ENCODE measurements around the gene MYO6.
"Not testable (repeated sequence)": the region's sequence is repeated elsewhere in the genome, so short reads cannot be mapped to it uniquely, and the experiment has no call there.

MYO6 gene

DNA sequence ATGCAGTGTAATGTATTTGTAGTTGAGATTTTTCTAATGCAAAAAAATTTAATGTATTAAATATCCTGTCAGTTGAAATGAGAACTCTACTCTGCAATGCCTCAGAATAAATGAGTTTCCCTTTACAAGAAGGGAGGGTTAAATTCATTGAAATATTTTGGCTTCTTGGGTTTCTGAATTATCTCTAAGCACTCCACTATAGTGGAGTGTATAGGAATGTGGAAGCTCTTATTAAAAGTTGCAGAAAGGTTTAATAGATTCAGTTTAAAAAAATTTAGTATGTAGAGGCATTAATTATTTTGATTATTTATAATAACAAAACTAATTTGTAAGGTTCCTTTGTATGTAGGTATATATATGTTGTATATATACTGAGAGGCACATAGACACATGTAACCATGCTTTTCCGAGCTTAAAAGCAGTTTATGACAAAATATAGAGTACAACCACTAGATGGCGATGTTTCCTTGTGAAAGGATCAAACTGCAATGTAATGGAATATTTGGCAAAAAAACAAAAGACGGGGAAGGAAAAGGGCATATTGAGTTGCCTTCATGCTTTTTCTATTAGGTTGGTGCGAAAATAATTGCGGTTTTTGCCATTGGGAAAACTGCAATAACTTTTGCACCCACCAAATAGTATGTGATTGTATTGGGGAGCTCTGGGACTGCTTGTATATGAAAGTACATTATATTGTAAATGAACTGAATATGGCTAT lies 144.2 kb downstream of the MYO6 start:
- no peak for DNase-seq (ENCODE audit: low read depth)

DNA sequence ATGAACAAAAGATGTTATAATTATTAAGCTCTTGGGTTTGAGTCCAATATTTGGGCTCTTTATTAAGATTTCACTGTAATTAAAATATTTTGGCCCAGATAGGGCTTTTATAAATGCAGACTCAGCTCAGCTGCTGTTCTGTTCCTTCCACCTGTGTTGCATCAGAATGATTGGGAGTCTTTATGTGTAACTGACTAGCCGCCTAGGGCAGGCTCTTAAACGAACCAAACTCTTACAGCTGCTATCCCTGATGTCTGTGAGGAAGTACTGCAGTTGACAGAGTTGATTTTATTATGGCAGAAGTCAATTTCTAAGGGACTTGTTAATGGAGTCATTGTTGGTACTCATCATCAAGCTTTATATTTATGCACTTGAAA lies 144.7 kb downstream of the MYO6 start:
- DNase-seq (ENCODE audit: low read depth) = no peak

DNA sequence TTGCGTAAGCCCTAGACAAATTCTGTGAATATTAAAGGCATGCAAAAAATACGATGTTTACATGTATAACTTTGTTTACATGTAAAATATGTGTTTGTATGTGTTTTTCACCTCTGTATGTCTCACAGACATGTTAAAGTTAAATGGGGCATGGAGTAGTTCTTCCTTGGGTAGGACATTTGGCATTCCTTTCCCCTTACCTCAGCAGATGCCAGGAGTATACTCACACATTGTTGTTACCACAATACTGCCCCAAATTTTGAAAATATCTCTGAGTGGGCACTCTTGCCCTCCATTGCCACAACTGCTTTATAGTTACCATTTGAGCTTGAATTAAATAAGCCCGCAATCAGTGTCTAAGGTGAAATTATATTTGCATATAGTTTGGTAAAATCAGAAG lies 147.5 kb downstream of the MYO6 start:
- DNase-seq (ENCODE audit: low read depth) = no peak

DNA sequence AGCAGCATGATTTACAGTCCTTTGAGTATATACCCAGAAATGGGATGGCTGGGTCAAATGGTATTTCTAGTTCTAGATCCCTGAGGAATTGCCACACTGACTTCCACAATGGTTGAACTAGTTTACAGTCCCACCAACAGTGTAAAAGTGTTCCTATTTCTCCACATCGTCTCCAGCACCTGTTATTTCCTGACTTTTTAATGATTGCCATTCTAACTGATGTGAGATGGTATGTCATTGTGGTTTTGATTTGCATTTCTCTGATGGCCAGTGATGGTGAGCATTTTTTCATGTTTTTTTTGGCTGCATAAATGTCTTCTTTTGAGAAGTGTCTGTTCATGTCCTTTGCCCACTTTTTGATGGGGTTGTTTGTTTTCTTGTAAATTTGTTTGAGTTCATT lies 151.2 kb downstream of the MYO6 start:
- DNase-seq (ENCODE audit: low read depth) = not testable (repeated sequence)

DNA sequence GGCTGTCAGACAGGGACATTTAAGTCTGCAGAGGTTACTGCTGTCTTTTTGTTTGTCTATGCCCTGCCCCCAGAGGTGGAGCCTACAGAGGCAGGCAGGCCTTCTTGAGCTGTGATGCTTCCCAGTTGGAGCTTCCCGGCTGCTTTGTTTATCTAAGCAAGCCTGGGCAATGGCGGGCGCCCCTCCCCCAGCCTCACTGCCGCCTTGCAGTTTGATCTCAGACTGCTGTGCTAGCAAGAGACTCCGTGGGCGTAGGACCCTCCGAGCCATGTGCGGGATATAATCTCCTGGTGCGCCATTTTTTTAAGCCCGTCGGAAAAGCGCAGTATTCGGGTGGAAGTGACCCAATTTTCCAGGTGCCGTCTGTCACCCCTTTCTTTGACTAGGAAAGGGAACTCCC lies 156.1 kb downstream of the MYO6 start:
- DNase-seq (ENCODE audit: low read depth) = not testable (repeated sequence)

DNA sequence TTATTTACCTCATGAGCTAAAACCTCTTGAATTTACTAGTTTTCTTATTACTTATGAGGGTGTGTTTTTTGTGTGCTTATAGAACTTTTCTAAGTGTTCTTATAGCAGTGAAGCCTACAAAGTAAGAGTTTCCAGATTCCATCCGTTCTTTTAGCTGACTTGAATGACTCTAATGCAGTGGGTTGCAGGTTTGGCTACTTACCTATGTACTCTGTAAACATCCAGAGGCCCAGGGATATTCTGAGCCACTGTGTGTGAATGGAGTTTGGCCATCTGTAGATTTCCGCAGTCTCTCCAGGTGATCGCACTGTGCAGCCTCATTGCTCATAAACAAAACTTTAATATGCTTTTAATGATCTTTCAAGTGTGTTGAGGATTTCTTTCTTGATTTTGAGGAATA lies 157.8 kb downstream of the MYO6 start:
- no peak for DNase-seq (ENCODE audit: low read depth)

DNA sequence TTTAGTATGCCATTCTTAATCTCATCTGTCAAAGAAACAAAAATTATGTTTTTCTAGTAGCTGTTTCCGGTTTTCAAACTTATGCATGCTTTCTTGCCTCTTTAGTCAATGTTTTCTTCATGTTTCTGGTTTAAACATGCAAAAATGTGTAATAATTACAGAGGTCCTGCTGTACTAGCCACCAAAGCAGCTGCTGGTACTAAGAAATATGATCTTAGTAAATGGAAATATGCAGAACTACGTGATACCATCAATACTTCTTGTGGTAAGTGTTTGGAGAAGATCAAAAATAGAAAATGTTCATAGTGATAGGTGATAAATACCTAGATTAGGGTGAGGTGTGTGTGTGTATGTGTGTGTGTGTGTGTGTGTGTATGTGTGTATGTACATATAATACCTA lies 158.4 kb downstream of the MYO6 start:
- no peak for DNase-seq (ENCODE audit: low read depth)

DNA sequence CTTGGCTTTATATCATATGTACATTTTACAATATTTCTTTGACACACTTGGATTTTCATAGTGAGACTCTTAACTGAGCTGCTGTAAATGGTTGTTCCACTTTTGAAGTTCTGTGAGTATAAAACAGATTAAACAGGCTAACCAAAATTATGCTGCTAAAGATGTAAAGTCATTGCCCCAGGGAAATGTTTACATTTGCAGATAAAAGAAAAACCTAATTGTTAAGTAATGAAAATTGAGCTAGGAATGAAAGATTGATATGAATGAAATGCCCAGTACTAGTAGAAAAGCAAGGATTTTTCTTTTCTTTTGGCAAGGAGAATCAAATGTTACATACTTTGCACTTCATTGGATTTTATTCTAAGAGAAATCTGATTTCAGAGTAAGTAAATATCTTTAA lies 164.0 kb downstream of the MYO6 start:
- no peak for DNase-seq (ENCODE audit: low read depth)

DNA sequence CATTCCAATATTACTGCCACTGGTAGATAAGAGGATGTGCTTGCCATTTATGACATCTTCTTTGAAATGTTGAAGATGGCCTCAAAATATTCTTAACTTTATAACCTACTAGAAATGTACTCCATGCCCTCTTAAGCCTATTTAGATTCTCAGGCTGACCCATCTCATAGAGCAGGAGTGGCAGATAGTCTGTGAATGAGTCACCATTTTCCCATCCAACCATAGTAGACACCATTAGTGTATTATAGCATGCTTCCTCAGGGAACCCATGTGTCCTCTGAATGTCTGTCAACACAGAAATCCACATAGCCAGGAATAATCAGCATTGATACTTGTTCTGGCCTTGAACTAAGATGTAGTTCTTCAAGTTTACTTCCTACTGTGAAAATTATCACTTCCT lies 173.2 kb downstream of the MYO6 start:
- DNase-seq (ENCODE audit: low read depth) = no peak

DNA sequence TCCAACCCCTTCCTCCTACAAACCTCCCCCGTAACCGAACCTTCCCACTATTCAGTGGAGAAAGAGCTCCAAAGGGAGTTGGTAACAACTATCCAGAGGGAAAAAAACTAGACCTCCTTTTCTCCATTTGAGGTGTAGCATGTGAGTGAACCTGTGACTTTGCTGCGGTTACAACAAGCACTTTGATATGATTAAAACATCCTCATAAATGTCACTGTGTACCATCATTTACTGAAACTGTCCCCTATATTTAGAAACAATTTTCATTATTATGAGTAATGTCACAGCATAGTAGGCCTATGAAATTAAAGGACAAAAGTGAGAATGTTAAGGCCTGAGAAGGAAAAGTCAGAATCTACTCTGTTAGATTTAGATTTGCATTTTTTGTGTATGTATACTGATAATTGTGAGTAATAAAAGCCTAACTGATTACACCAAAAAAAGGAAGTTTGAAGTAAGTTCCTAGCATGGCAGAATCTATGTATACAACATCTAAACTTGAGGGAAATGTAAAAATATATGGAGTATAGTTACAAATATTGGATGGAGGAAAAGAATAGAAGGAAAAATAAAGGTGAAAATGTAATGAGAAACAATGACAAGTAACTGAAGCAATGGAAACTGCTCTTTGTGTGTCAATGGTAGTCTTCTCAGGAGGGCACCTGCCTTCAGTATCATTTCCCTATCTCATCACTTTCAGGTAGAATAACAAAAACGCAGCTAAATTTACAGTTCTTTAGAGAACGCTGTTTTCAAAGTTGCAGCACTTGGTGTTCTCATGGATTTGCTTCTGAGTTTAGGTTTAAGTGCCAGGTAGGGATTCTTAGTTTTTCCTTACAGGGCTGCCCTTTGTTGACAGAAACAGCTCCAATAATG lies 177.5 kb downstream of the MYO6 start:
- DNase-seq (ENCODE audit: low read depth) = no peak

DNA sequence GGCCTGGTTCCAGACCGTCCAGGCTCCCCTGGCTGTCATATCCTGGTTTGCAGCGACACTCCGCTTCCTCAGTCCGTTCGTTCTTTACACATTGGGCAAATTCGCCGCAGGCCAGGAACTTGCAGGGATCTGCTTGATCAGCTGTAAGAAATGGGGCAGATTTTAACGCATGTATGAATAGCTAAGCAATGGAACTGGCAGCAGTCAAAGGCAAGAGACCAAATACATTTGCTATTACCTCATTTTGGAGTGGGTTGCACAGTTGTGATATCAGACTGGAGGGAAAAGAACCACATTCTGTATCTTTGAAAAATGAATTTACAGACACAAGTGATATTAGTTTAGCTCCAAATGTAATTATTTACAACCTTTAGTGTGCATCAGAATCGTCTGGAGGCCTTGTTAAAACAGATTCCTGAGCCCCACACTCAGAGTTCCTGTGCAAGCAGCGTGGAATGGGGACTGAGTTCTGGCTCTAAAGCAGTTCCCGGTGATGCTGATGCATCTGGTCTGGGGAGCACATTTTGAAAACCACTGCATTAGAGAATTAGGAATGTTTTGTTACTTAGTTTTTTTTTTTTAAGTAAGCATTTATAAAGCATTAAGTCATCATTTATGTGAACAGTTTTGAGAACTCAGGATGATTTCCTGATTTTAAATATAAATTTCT lies 182.1 kb downstream of the MYO6 start:
- no peak for DNase-seq (ENCODE audit: low read depth)

DNA sequence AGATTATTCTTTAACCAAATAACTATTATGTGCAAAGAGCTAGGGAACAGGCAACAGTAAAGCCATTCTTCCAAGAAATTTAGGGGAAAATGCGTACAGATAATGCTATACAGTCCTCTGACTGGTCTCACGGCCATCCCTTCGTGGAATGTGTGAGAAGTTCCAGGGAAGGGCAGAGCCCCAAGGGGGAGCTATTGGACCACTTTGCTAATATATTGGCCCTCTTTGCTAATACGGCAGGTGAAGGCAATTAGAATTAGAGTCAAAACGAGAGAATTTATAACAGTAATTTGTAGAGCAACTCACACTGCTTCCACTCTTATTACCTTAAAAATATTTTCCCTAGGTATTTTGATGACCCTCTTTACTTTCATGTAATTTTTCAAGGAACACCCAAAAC lies 183.0 kb downstream of the MYO6 start:
- DNase-seq (ENCODE audit: low read depth) = no peak

DNA sequence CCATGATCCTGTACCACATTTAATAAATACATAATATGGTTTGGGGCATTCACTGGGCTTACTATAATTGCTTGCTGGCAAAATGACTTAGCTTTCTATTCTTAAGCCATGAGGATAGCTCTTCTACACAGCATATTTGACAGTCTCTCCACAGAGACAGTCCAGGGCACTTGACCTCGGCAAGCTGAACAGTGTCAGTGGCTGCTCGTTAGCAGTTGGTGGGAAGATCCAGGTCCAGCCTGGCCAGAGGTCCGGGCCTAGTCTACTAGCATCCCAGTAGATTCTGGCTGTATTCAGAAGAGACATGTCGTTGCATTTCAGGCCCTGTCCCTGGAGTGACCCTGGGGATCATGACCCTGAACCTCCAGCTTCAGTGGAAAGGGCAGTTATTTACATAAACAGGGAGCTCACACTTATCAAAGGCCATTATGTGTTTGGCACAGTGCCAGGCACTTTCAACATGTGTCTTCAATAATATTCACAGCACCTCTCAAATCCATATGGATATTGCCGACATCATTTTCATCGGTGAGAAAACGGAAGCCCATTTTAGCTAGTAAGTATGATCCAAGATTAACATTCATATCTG lies 184.4 kb downstream of the MYO6 start:
- no peak for DNase-seq (ENCODE audit: low read depth)

DNA sequence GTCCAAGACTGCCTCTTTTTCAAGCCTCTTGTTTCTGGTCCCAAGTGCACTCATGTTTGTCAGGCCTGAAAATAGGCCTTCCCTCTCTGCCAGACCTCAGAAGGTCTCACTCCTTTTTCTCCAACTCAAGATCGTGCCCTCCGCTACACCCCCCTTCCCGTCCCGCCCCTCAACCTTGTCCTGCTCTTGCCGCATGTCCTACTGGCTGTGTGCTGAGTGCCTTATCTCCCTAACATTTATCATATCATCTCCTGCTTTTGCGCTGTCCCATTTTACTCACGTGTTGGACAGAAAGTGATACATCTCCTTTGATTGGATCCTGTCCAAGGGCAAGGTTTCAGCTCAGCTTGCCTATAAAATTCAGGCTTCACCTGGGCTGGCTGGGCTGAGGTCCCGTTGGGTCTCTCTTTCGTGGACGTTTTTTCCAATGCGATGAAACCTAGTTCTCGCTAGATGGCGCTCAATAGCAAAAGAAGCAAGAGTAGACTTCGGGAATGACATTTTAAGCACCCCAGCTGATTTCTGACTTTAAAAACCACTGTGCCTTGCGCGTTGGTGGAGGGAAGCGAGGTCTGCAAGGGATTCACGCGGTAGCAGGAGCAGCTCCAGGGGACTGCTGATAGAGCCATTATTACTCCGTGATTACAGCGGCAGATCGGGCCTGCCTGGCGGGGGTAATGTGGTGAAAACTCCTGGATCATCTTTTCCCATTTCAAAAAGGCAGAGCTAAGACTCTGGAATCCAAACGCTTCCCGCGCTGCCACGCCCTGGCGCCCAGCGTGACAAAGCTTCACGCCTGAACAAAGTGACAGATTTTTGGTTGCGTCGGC lies 185.8 kb downstream of the MYO6 start:
- DNase-seq (ENCODE audit: low read depth) = no peak

DNA sequence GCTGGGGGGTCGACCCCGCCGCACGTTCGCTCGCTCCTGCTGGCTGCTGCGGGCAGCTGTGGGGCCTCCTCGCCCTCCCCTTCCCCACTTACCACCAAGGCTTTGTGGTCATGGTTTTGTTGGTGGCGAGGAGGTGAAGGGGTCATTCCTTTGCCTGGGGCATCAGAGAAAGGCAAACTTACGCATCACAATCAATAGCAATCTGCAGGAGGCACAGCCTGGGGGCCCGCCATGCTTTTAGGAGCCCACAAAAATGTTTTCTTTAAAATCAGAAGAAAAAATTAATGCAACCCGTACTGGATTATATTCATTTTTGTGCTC lies 186.4 kb downstream of the MYO6 start:
- no peak for DNase-seq (ENCODE audit: low read depth)

DNA sequence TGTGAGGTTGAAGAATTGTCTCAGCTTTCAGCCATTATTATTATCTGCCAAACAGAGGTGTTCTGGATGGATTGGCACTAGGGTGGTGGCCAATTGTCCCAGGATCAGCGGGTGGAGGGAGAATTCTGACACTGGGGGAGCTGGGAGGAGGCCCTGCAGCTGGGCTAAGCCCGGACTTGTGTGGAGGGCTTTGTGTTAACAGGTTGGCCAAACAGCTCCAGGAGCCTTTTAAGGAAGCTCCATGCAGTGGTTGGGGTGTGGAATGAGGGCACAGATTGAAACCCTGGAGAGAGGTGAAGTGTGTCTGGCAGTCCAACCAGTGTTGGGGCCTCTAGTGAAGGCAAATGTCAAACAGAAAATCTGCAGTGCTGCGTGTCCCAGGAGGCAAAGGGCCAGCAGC lies 187.6 kb downstream of the MYO6 start:
- no peak for DNase-seq (ENCODE audit: low read depth)

DNA sequence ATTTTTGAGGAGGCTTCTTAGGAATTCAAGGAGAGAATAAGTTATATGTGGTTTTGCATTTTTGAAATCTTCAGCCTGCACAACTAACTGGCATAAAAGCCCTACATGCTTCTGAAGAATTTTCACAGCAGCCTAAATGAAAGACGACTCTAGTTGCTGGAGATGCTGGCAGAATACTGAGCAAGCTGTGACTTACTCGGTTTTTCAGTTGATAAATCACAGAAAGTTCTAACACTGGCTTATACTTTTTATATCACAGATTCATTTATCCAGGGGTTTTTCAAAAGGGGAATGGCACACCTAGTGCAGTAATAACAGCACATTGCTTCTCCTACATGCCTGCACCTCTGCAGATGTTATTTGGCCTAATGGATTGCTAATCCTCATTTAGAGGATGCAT lies 188.8 kb downstream of the MYO6 start:
- no peak for DNase-seq (ENCODE audit: low read depth)

DNA sequence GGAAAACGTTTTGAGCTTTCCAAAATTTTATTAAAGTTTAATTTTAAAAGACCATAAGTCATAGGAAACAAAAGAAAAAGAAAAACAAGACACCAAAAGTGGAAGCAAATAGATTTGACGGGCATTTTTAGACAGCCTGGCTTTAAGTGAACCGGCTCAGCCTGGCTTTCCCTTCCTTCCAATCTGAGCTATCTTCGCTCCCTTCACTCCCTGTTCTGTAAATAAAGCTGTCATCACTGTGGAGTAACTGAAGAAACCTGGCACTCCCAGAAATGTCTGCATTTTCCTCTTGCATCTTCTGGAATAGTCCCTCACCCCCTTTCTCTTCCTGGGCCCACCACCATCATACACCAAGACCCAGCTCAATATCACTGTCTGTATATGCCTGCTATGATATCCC lies 191.5 kb downstream of the MYO6 start:
- no peak for DNase-seq (ENCODE audit: low read depth)

DNA sequence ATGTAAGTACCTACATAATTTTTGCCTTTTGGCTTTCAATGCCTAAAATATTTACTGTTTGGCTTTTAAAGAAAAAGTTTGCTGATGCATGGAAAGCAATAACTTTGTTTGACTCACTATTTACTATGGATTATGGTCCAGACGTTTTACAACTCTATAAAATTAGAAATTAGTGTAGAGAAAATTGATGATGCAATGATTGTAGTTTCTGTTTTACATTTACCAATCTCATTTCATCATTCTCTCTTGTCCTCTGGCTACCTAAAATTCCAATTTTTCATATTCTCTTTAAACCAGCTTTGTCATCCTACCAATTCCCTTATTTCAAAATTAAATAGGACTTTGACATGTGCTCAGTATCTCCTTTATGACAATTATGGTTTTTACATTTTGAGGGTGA lies 192.5 kb downstream of the MYO6 start:
- DNase-seq (ENCODE audit: low read depth) = no peak

DNA sequence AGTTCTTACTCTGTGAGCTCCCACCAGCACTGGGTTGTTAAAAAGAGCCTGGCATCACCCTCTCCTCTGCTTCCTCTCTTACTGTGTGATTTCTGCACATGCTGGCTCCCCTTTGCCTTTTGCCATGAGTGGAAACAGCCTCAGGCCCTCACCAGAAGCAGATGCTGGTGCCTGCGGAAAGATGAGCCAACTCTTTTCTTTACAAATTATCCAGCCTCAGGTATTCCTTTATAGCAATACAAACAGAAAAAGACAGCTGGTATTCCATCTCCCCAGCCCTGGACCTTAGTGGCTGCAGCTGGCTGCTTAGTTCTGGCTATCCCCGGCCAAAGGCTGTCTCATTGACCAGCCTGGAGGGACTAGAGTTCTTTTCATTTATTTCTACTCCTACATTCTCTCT lies 194.3 kb downstream of the MYO6 start:
- DNase-seq (ENCODE audit: low read depth) = no peak

DNA sequence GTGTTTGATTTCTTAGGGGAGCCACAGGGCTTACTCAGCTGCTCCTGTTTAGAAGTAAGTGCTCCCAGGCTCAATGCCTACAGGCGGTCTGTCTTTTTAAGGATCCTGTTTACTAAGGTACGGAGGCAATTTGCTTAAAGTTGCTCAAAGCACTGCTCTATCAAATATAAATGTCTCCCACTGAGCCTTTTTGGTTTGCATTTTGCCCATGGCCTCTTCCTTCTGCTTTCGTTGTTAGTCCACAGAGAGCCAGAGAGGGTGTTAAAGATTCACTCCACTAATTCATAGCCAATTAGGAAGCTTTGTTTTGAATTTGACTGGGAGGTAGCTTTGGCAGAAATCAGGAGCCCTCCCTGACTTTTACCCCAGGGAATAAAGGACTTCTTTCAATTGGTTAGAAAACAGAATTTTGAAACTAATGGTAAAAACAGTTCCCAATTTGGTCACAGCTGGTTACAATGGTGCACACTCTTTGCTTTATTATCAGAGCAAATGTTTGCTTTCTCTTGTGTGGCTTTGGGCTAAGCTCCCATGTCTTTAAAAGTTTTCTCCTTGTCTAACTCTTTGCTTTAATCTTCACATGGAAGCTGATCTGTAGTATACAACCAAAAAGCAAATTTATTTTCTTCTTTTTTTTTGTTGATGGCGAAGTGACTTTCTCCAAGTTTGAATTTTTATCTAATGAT lies 197.2 kb downstream of the MYO6 start:
- DNase-seq (ENCODE audit: low read depth) = no peak

Data from activated T-helper 9 cell treated with anti-CD3 and anti-CD28 coated beads, Interleukin-2, amount 50 U/mL, for 16 hours (primary cell).